Esophagus muscularis mucosa (tissue), 4 donors: ENCODE results near the gene UTF1.

ENCODE experiments used
- CTCF ChIP-seq, 3 experiments: fragments of 200-600 bp in 2 of 3; fragments of 450-650 bp in 1 of 3; sonication (generic) in 2 of 3; IDR thresholded peaks; one replicate each; pipeline ENCODE4 v1.5.1; 2017 to 2019; ENCODE audit warnings: antibody characterized with exemption in 3 of 3, mild to moderate bottlenecking in 2 of 3, moderate library complexity in 1 of 3
- EP300 ChIP-seq: sonication (generic); formaldehyde crosslinking; IDR thresholded peaks from one replicate; pipeline ENCODE4 v1.6.1; 2017; ENCODE audit warnings: antibody characterized with exemption
- POLR2A ChIP-seq: fragments of 450-650 bp; IDR thresholded peaks from one replicate; pipeline ENCODE4 v1.6.1; 2017; ENCODE audit warnings: antibody characterized with exemption, moderate library complexity, mild to moderate bottlenecking, low read depth
- POLR2AphosphoS5 ChIP-seq, 2 donors: sonication (generic); formaldehyde crosslinking; IDR thresholded peaks; one replicate each; pipeline ENCODE4 v1.6.1; 2017; ENCODE audit warnings: antibody characterized with exemption in 2 of 2

DNA sequence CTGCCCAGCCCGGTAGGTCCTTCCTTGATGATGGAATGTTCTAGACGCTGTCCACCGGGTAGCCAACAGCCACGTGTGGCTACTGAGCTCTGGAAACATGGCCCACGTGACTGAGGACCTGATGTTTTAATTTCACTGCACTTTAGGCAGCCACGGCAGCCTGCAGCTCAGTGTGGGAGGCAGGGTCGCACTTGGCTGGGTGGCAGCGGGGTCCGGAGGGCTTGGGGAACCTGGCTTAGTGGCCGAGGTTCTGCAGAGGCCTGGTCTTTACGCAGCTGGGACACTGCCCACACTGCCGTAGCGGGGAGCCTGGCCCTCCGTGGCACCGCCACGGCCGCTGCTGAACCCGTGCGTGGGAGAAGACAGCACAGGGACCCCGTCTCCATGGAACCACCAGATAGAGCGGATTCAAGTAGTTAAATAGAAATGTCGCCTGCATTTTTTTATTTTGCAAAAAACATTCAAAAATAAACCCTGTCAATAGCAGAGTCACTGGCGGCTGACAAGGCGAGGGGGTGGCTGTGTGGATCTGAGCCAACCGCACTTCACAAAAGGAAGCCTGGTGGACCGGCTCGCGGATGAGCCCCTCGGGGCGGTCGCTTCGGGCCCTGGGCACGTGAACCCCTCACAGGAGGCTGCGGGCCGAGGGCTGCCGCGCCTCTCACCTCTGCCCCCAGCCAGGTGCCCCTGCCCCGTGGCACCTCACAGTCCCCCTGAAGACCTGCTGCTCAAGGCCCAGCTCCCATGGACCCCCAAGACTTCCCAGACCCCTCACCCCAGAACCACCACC, 25.6 kb upstream of the UTF1 start:
- no peak for TF ChIP-seq POLR2A
- TF ChIP-seq CTCF (IDR thresholded peaks at IDR 0.05), result no peak
- no peak for TF ChIP-seq EP300
- TF ChIP-seq POLR2AphosphoS5 (IDR thresholded peaks at IDR 0.05), result no peak
